Skeletal muscle satellite cell (primary cell): ENCODE measurements around the gene TRHDE.
"Not testable (repeated sequence)": the region's sequence is repeated elsewhere in the genome, so short reads cannot be mapped to it uniquely, and the experiment has no call there.

Experiments used
- H3K27me3 ChIP-seq: 2 replicates; pipeline ENCODE4 v1.7.0; 2013; ENCODE audit warnings: low read length; ENCODE audit not compliant: control insufficient read depth, insufficient read depth
- H3K36me3 ChIP-seq: 2 replicates; pipeline ENCODE4 v1.7.0; 2013; ENCODE audit warnings: mild to moderate bottlenecking, control low read depth, low read length; ENCODE audit not compliant: insufficient read depth
- H3K4me1 ChIP-seq: 2 replicates; pipeline ENCODE4 v1.7.0; 2013; ENCODE audit warnings: low read length; ENCODE audit not compliant: control insufficient read depth, insufficient read depth
- H3K4me2 ChIP-seq: 2 replicates; pipeline ENCODE4 v1.7.0; 2013; ENCODE audit warnings: mild to moderate bottlenecking, low read length
- H3K4me3 ChIP-seq: 2 replicates; pipeline ENCODE4 v1.7.0; 2013; ENCODE audit warnings: low read length
- H3K9ac ChIP-seq: 2 replicates; pipeline ENCODE4 v1.7.0; 2013; ENCODE audit warnings: mild to moderate bottlenecking, low read depth, low read length, moderate library complexity
- H3K9me3 ChIP-seq: replicated peaks from 2 replicates; pipeline ENCODE4 v1.7.0; 2013; ENCODE audit warnings: mild to moderate bottlenecking, control low read depth, low read length

TRHDE gene

DNA sequence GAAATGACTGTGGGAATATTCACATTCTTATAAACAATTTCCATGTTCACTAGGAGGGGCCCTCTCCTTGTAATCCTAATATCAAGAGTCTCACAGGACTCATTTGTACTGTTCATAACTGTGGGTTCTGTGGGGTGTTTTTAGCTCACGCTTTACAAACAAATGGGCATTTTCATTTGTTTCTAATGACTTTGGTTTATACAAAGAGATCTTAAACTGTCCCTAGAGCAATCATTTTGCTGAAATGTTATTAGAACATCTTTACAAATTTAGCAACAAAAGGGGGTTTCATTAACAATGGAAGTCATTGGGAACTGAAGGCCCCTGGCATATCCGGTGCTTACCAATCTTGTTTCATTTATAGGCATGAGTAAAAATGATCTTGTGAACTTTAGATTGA lies 370.5 kb downstream of the TRHDE start:
- no peak overlapping the region for H3K4me2 ChIP-seq
- H3K4me1 ChIP-seq = no peaks in the 10 kb centered on the region
- no peaks in the 10 kb centered on the region for H3K36me3 ChIP-seq
- no peak overlapping the region for H3K9ac ChIP-seq
- H3K27me3 ChIP-seq = no peaks in the 10 kb centered on the region
- H3K9me3 ChIP-seq = no peaks in the 10 kb centered on the region
- H3K4me3 ChIP-seq = no peak overlapping the region

DNA sequence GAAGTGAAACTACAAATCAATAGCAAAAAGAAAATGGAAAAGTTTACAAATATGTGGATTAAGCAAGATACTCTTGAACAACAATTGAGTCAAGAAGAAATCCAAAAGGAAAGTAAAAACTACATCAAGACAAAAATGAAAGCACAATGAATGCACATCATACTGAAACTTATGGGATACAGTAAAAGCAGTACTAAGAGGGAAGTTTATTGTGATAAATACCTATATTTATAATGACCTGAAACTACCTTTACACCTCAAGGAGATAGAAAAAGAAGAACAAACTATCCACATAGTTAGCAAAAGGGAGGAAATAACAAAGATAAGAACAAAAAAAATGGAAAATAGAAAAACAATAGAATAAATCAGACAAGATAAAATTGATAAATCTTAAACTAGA lies 375.0 kb downstream of the TRHDE start:
- Histone ChIP-seq H3K9me3 (no peaks in the 10 kb centered on the region), H3K27me3 (no peaks in the 10 kb centered on the region), H3K4me3 (no peak overlapping the region), H3K9ac (no peak overlapping the region), H3K4me2 (no peak overlapping the region), H3K36me3 (no peaks in the 10 kb centered on the region), H3K4me1 (no peaks in the 10 kb centered on the region)

DNA sequence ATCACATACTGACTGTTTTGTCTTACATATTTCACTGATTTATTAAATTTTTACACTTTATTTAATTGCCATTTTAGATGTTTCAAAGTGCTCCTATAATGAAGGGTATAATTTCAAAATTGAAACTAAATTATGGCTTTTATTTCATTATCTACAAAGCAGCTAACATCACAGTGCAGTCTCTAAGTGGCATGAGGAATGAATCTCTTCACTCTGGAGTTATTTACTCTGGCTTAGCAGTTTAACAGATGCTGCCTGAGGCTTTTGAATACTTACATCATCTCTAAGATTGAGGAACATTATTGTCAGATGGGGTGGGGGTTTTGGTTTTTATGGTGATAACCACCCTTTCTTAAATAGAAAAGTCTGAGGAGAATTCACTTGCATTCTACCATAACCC lies 386.4 kb downstream of the TRHDE start:
- Histone ChIP-seq H3K9ac (no peak overlapping the region), H3K4me2 (no peak overlapping the region), H3K4me3 (no peak overlapping the region), H3K27me3 (no peaks in the 10 kb centered on the region), H3K4me1 (no peaks in the 10 kb centered on the region), H3K9me3 (no peaks in the 10 kb centered on the region), H3K36me3 (no peaks in the 10 kb centered on the region)

DNA sequence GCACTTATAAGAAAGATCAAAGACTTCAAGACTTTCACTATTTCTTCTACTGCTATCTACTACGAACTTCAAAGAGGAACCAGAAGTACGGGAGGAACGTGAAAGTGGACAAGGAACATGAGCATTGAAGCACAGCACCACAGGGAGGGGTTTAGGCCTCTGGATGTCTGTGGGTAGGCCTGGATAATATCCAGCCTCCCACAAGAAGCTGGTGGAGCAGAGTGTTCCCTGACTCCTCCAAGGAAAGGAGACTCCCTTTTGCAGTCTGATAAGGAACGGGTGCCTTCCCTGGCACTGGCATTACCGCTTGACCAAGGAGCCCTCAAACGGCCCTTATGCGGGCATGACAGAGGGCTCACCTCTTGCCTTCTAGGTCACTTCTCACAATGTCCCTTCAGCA lies 388.0 kb downstream of the TRHDE start:
- H3K9ac ChIP-seq, H3K4me1 ChIP-seq, H3K9me3 ChIP-seq, H3K4me2 ChIP-seq, H3K27me3 ChIP-seq, H3K4me3 ChIP-seq, H3K36me3 ChIP-seq: not testable (repeated sequence)

DNA sequence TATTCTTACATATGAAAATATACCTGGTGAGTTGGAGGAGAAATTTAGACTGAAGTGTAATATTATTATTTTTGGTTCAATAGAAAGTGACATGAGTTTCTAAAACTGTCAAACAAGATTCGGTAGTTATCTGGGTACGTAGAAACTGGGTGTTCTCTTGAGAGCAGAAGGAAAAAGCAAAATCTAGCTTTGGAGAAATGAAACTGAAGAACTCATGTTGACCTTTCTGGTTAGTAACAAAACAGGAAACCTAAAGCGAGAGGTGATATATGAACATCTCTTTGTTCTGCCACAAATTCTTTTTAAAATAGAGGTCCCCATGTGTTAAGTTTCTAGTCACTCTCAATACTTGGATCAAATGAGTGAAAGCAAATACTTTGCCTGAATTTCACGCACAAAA lies 401.7 kb downstream of the TRHDE start:
- H3K4me2 ChIP-seq = no peak overlapping the region
- H3K27me3 ChIP-seq = no peaks in the 10 kb centered on the region
- H3K36me3 ChIP-seq = no peaks in the 10 kb centered on the region
- H3K4me3 ChIP-seq = no peak overlapping the region
- H3K4me1 ChIP-seq = no peaks in the 10 kb centered on the region
- no peak overlapping the region for H3K9ac ChIP-seq
- H3K9me3 ChIP-seq = no peaks in the 10 kb centered on the region

DNA sequence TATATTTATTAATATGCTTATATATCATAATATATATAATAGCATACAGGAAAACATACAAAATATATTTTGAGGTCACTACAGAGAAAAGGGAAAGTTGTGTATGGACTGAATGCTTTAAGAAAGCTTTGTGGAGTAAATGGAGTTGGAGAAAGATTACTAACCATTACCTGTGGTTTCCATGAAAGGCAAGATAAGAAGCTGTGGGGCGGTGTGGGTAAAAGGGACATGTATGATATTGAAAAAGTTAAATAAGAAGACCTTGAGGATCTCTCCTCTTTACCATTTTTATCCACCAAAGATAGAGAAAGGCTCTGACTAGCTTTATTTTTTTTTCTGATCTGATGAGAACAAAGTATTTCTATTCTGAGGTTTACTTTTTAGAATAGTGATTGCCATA lies 404.4 kb downstream of the TRHDE start:
- no peak overlapping the region for H3K4me2 ChIP-seq
- no peaks in the 10 kb centered on the region for H3K9me3 ChIP-seq
- H3K9ac ChIP-seq = no peak overlapping the region
- no peaks in the 10 kb centered on the region for H3K27me3 ChIP-seq
- no peaks in the 10 kb centered on the region for H3K4me1 ChIP-seq
- no peaks in the 10 kb centered on the region for H3K36me3 ChIP-seq
- H3K4me3 ChIP-seq = no peak overlapping the region

DNA sequence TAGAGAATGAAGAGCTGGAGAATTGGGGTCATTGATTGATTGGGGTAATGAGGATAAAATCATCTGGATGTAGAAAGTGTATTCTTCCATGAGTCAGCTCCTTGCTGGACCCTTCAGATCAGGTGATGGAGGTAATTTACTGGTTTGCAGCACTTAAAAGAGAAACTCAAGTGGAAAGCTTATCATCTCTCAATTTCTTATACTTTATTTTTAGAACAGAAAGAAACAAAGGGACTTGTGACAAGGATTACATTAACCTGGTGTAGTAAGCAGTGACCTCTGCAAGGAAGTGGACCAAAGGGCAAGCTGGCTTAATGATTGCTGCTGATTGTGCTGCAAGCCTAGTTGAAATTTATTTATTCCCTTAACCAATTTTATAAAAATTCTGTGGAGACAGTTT lies 405.0 kb downstream of the TRHDE start:
- H3K9me3 ChIP-seq = no peaks in the 10 kb centered on the region
- no peak overlapping the region for H3K4me3 ChIP-seq
- no peaks in the 10 kb centered on the region for H3K27me3 ChIP-seq

DNA sequence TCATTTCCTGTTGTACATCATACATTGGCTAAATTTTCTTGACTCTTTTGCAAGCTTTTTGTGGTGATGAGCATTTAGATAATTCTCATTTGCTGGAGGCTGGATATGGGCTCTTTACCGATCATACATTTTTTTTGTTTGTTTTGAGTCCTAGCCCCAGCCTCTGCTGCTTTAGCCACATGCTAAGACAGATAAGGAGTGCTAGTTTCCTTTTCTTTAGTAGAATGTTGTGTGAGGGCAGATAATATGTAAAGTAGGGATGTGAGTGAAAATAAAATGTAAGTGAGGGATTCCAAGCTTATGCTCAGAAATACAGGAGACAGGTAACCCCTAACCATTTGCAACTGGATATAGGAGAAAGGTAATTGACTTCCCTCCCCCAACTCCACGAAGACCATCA lies 405.7 kb downstream of the TRHDE start:
- Histone ChIP-seq H3K4me1 (no peaks in the 10 kb centered on the region), H3K9me3 (no peaks in the 10 kb centered on the region), H3K4me3 (no peak overlapping the region)

More for the DNA sequence above, 405.0 kb downstream of the TRHDE start:
- no peaks in the 10 kb centered on the region for H3K4me1 ChIP-seq
- H3K36me3 ChIP-seq = no peaks in the 10 kb centered on the region
- H3K9ac ChIP-seq = no peak overlapping the region
- H3K4me2 ChIP-seq = no peak overlapping the region

DNA sequence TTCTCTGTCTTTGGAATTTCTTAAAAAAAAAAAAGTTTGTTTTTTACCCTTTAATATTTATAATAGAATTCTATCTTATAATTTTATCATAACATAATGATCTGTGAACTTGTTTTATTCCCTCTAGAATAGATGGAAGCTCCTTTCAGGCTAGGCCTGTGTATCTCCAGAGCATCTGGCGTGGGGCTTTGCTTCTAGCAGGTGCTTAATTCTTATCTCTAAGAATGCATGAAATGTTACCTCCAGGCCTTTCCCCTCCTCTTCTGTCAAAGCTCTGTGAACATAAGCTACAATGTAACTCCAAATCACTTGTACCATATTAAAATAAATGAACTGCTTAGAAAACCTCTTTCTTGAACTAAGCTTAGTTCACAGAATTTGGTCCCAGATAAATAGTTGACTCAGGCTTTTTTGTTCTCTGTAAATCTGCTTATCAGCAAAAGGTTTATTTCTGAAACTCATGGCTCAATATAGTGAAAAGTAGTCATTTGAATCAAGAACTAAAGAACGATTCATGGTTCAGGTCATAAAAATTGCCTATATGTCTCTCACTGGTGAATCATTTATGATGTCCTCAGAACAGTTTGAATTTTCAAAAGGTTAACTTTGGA lies 407.1 kb downstream of the TRHDE start:
- no peaks in the 10 kb centered on the region for H3K9me3 ChIP-seq
- H3K27me3 ChIP-seq = no peaks in the 10 kb centered on the region
- no peak overlapping the region for H3K9ac ChIP-seq
- H3K4me3 ChIP-seq = no peak overlapping the region
- H3K4me2 ChIP-seq = no peak overlapping the region
- no peaks in the 10 kb centered on the region for H3K4me1 ChIP-seq
- H3K36me3 ChIP-seq = no peaks in the 10 kb centered on the region

More for the DNA sequence above, 405.7 kb downstream of the TRHDE start:
- Histone ChIP-seq H3K4me2 (no peak overlapping the region), H3K36me3 (no peaks in the 10 kb centered on the region), H3K27me3 (no peaks in the 10 kb centered on the region), H3K9ac (no peak overlapping the region)

DNA sequence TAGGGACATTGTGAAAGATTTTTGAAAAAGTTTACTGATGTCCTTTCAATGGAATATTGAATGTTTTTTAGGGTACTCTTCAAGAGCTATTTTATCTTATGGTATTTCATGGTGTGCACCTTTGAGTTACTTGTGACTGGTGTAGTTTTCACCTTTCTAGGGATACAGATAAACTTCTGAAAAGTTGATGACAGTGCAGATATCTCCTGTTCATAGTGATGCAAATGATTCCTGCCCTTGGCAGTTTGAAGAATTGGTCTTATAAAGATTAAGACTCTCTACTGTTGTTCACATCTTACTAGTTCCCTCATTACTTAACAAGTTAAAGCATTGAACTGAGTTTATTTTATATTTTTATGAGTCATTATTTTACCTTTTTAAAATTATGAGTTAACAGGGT lies 408.9 kb downstream of the TRHDE start:
- Histone ChIP-seq H3K4me2 (no peak overlapping the region), H3K9me3 (no peaks in the 10 kb centered on the region), H3K4me3 (no peak overlapping the region), H3K4me1 (no peaks in the 10 kb centered on the region), H3K9ac (no peak overlapping the region), H3K36me3 (no peaks in the 10 kb centered on the region), H3K27me3 (no peaks in the 10 kb centered on the region)

DNA sequence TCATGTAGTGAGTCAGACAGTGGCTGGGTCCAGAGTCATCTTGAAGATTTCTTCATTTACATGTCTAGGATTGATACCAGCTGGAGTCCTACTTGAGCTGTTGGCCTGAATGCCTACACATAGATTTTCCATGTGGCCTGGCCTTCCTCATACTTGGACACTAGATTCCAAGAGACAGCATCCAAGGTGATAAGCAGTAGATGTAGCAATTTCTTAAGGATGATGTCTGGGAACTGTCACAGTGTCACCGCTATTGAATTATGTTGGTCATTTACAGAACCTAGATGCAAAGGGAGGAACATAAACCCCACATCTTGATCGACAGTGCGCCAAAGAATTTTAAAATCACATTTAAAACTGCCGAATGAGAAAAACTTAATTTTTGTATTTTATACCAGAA lies 412.3 kb downstream of the TRHDE start:
- Histone ChIP-seq H3K27me3 (no peaks in the 10 kb centered on the region), H3K4me3 (no peak overlapping the region), H3K9me3 (no peaks in the 10 kb centered on the region), H3K36me3 (no peaks in the 10 kb centered on the region), H3K9ac (no peak overlapping the region), H3K4me1 (no peaks in the 10 kb centered on the region), H3K4me2 (no peak overlapping the region)

DNA sequence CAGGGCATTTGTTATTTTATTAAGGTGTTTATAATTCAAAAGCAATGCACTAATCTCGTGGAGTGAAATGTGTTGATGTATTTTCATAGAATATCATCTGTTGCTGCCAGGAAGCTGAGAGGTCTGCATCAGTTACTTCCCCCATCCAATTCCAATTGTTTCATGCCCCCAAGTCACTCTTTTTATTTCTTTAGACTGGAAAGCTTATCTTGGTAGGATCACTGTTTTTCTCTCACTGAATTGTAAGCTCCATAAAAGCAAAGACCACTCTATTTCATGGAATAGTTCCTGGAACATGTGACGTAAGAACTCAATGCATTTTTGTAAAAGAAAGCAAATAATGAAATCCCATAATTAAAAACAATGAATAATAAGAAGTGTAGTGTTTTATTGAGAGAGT lies 420.2 kb downstream of the TRHDE start:
- no peaks in the 10 kb centered on the region for H3K4me1 ChIP-seq
- no peak overlapping the region for H3K4me3 ChIP-seq
- no peaks in the 10 kb centered on the region for H3K27me3 ChIP-seq
- no peaks in the 10 kb centered on the region for H3K36me3 ChIP-seq
- H3K9me3 ChIP-seq = no peaks in the 10 kb centered on the region
- H3K9ac ChIP-seq = no peak overlapping the region
- H3K4me2 ChIP-seq = no peak overlapping the region
